Stromal cell of bone marrow (primary cell): Measurements from ENCODE around the gene WWC2.
"Not testable (repeated sequence)": the region's sequence is repeated elsewhere in the genome, so short reads cannot be mapped to it uniquely, and the experiment has no call there.

Experiments
- DNase-seq: peaks from one replicate; pipeline ENCODE4 v3.0.0-alpha.2; 2012; ENCODE audit warnings: low read depth

Gene WWC2

GRCh38 chr4:183100827-183101226 lies 1.8 kb downstream of the WWC2 start:
- DNase-seq, result no peak

- no peak for DNase-seq
Measured at GRCh38 chr4:183101956-183102480, 3.0 kb downstream of the WWC2 start.

- no peak for DNase-seq
Measured at GRCh38 chr4:183105092-183105491, 6.0 kb downstream of the WWC2 start.

GRCh38 chr4:183106839-183107238 lies 7.8 kb downstream of the WWC2 start:
- no peak for DNase-seq

GRCh38 chr4:183107891-183108459 lies 8.9 kb downstream of the WWC2 start:
- DNase-seq, result no peak

- DNase-seq, result no peak
Measured at GRCh38 chr4:183110244-183110643, 11.2 kb downstream of the WWC2 start.

- DNase-seq, result no peak
Measured at GRCh38 chr4:183111452-183111885, 12.4 kb downstream of the WWC2 start.

- no peak for DNase-seq
Measured at GRCh38 chr4:183118141-183118540, 19.1 kb downstream of the WWC2 start.

- DNase-seq, result peak; percentile 73
Measured at GRCh38 chr4:183118585-183118984, 19.5 kb downstream of the WWC2 start.

- not testable (repeated sequence) for DNase-seq
Measured at GRCh38 chr4:183121660-183122059, 22.6 kb downstream of the WWC2 start.

- no peak for DNase-seq
Measured at GRCh38 chr4:183124228-183124627, 25.2 kb downstream of the WWC2 start.

GRCh38 chr4:183124865-183125264 lies 25.8 kb downstream of the WWC2 start:
- no peak for DNase-seq

GRCh38 chr4:183129125-183129524 lies 30.1 kb downstream of the WWC2 start:
- DNase-seq, result no peak

- no peak for DNase-seq
Measured at GRCh38 chr4:183129675-183130074, 30.6 kb downstream of the WWC2 start.

- DNase-seq, result no peak
Measured at GRCh38 chr4:183130328-183131155, 31.5 kb downstream of the WWC2 start.

GRCh38 chr4:183132081-183132480 lies 33.0 kb downstream of the WWC2 start:
- no peak for DNase-seq

GRCh38 chr4:183132865-183133264 lies 33.8 kb downstream of the WWC2 start:
- DNase-seq, result no peak

GRCh38 chr4:183136855-183137254 lies 37.8 kb downstream of the WWC2 start:
- no peak for DNase-seq

- no peak for DNase-seq
Measured at GRCh38 chr4:183139058-183139750, 40.1 kb downstream of the WWC2 start.

- no peak for DNase-seq
Measured at GRCh38 chr4:183139972-183140570, 41.0 kb downstream of the WWC2 start.

GRCh38 chr4:183140911-183141320 lies 41.9 kb downstream of the WWC2 start:
- DNase-seq, result peak; percentile 47

GRCh38 chr4:183141997-183142396 lies 42.9 kb downstream of the WWC2 start:
- no peak for DNase-seq
